ENCODE measurements around the gene VPS37B. TPM values are rescaled to one million over a fixed set of nuclear protein-coding genes. Genes with fewer than 3 reads are reported as not detected.

The VPS37B gene
- total RNA-seq, 2 experiments from 2014 or later = 97.7 to 104 TPM

DNA sequence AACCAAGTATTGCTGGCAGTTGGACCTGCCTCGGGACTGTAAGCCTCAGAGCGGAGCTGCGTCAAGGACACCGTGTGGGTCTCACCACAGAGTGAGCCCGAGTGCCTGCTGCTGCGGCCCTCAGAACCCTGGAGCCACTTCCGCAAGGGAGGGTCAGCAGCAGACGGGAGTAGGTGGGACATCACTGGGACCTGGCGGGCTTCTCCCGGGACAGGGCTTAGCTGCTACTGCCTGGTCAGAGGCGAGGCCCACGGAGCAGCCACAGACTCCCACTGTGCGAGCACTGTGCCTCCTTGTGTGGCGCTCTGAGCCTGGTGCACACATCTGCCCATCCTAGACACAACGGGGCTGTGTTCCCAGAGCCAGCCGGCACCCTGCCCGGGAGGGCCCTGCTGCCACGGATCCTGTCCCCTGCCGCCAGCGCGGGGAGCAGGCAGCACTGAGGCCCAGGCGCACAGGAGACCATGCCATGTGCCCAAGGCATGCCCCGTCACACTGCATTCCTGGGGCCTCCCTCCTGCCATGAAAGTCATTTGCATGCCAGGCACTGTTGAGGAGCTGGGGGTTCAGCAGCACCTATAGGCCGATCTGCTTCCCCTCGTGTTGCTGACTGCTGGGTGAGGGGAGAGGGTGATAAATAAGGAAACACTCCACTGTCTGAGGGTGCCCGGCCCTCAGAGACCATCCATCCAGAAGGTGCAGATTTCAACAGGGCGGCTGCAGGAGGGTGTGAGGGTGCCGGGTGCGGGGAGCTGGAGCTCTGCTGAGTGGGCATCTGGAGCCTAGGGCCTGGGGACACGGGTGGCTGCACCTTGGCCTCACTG lies 50.7 kb downstream of the VPS37B start:
- H3K4me1 ChIP-seq (ENCODE audit: insufficient read depth, low read length) = peaks cover 3% of the 10 kb centered on the region
- intact Hi-C loops (cut with DNase I, micrococcal nuclease) = no loop called here
- no peaks in the 10 kb centered on the region for H3K27me3 Mint-ChIP-seq
- no peak for ATAC-seq (ENCODE audit: poor library complexity)
- H3K9me3 Mint-ChIP-seq = no peaks in the 10 kb centered on the region
- H3K36me3 ChIP-seq (ENCODE audit: insufficient read depth, low read length) = peaks cover 25% of the 10 kb centered on the region
- no peak overlapping the region for H3K4me3 Mint-ChIP-seq
- TF ChIP-seq, protein P1, sequence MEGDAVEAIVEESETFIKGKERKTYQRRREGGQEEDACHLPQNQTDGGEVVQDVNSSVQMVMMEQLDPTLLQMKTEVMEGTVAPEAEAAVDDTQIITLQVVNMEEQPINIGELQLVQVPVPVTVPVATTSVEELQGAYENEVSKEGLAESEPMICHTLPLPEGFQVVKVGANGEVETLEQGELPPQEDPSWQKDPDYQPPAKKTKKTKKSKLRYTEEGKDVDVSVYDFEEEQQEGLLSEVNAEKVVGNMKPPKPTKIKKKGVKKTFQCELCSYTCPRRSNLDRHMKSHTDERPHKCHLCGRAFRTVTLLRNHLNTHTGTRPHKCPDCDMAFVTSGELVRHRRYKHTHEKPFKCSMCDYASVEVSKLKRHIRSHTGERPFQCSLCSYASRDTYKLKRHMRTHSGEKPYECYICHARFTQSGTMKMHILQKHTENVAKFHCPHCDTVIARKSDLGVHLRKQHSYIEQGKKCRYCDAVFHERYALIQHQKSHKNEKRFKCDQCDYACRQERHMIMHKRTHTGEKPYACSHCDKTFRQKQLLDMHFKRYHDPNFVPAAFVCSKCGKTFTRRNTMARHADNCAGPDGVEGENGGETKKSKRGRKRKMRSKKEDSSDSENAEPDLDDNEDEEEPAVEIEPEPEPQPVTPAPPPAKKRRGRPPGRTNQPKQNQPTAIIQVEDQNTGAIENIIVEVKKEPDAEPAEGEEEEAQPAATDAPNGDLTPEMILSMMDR (IDR thresholded peaks at IDR 0.05) = no peak
- POLR2A ChIA-PET = interaction anchor here (1.2 kb wide), 1 partner anchor 9 kb away, joined by 3 read pairs; no protein-coding TSS in a partner anchor
- no peaks in the 10 kb centered on the region for H3K9me3 ChIP-seq (ENCODE audit: control insufficient read depth in 1 of 2, insufficient read depth in 1 of 2, low read length in 2 of 2)
- no peak overlapping the region for H3K27ac ChIP-seq (ENCODE audit: low read depth in 1 of 2, low read length in 2 of 2)
- peaks cover 9% of the 10 kb centered on the region for H3K36me3 Mint-ChIP-seq (ENCODE audit: low read depth)
- H3K4me1 Mint-ChIP-seq (ENCODE audit: low read depth) = peaks cover 9% of the 10 kb centered on the region
- H3K4me3 ChIP-seq (ENCODE audit: low read length) = no peak overlapping the region
- H3K27ac Mint-ChIP-seq = no peak overlapping the region
- CTCF ChIA-PET = interaction anchor here (1.6 kb wide), 1 partner anchor 11 kb away, joined by 3 read pairs; no protein-coding TSS in a partner anchor
- DNase-seq = peak in 1 of 14 experiments; percentile 17
- H3K27me3 ChIP-seq (ENCODE audit: control insufficient read depth in 1 of 2, insufficient read depth in 2 of 2, low read length in 2 of 2) = no peaks in the 10 kb centered on the region

DNA sequence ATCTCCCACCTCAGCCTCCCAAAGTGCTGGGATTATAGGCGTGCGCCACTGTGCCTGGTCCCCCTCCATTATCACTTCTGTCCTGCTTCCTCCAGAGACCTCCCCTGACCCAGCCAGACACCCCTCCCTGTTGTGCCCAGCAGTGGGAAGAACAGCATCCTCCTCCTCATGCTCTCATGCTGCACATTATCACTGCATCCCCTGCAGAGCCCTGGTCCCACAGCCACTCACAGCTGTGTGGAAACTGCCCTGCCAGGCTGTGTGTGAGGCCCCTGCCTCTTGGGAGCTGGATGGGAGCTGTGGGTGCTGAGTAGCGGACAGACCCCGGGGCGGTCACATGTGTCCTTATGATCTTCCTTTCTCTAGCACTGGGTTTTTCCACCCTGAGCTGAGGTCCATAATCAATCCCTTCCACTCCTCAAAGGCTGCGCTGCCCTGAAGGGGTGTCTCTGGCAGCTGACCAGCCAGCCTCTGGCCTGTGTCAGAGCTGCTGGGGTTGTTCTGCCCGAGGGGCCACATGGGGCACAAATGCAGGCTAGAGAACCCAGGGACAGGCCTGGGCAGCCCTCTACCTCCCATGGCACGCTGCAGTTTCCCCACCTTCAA lies 51.5 kb downstream of the VPS37B start:
- CTCF ChIA-PET = no interaction called here

DNA sequence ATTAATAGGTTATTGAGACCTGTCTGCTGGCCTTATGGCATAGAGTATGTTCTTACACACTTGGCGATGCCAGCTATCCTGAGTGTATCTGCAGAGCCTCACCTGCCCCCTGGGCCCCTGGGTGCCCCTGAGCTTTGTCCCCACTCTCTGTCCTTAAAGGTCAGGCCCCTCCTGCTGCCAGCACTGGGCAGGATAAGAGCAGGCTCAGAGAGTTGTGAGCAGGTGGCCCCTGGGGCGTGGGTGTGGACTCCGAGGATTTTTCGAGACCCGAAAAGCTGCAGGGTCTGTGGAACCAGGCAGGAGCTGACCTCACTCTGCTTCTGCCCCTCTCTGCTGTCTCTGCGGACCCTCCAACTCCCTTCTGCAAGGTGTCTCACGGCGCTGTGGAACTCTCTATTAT lies 52.5 kb downstream of the VPS37B start:
- ChIA-PET POLR2A (no interaction called here), CTCF (interaction anchor here (0.6 to 0.9 kb wide), 2 partner anchors 50 to 332 kb away, joined by 3 read pairs; no protein-coding TSS in a partner anchor)
- DNase-seq (no peak), ATAC-seq (ENCODE audit: poor library complexity) (no peak)
- Histone ChIP-seq H3K4me1 (ENCODE audit: insufficient read depth, low read length) (peaks cover 3% of the 10 kb centered on the region), H3K27me3 (ENCODE audit: control insufficient read depth in 1 of 2, insufficient read depth in 2 of 2, low read length in 2 of 2) (no peaks in the 10 kb centered on the region), H3K4me3 (ENCODE audit: low read length) (no peak overlapping the region), H3K27ac (ENCODE audit: low read depth in 1 of 2, low read length in 2 of 2) (no peak overlapping the region), H3K36me3 (ENCODE audit: insufficient read depth, low read length) (peaks cover 16% of the 10 kb centered on the region), H3K9me3 (ENCODE audit: control insufficient read depth in 1 of 2, insufficient read depth in 1 of 2, low read length in 2 of 2) (no peaks in the 10 kb centered on the region)
- Mint-ChIP-seq H3K4me1 (ENCODE audit: low read depth) (peaks cover 20% of the 10 kb centered on the region), H3K9me3 (no peaks in the 10 kb centered on the region), H3K4me3 (no peak overlapping the region), H3K36me3 (ENCODE audit: low read depth) (peaks cover 7% of the 10 kb centered on the region), H3K27me3 (no peaks in the 10 kb centered on the region), H3K27ac (no peak overlapping the region)
- intact Hi-C loops (cut with DNase I, micrococcal nuclease) = no loop called here
- TF ChIP-seq, protein P1 (IDR thresholded peaks at IDR 0.05) = no peak

More for the DNA sequence above, 51.5 kb downstream of the VPS37B start:
- no peak overlapping the region for H3K4me3 Mint-ChIP-seq
- H3K9me3 Mint-ChIP-seq = no peaks in the 10 kb centered on the region
- POLR2A ChIA-PET = interaction anchor here (1.2 kb wide), 1 partner anchor 9 kb away, joined by 3 read pairs; no protein-coding TSS in a partner anchor
- Histone ChIP-seq H3K27ac (ENCODE audit: low read depth in 1 of 2, low read length in 2 of 2) (no peak overlapping the region), H3K4me3 (ENCODE audit: low read length) (no peak overlapping the region), H3K4me1 (ENCODE audit: insufficient read depth, low read length) (peaks cover 3% of the 10 kb centered on the region), H3K27me3 (ENCODE audit: control insufficient read depth in 1 of 2, insufficient read depth in 2 of 2, low read length in 2 of 2) (no peaks in the 10 kb centered on the region), H3K9me3 (ENCODE audit: control insufficient read depth in 1 of 2, insufficient read depth in 1 of 2, low read length in 2 of 2) (no peaks in the 10 kb centered on the region), H3K36me3 (ENCODE audit: insufficient read depth, low read length) (peaks cover 23% of the 10 kb centered on the region)
- H3K27ac Mint-ChIP-seq = no peak overlapping the region
- peaks cover 11% of the 10 kb centered on the region for H3K4me1 Mint-ChIP-seq (ENCODE audit: low read depth)
- peaks cover 6% of the 10 kb centered on the region for H3K36me3 Mint-ChIP-seq (ENCODE audit: low read depth)
- ATAC-seq (ENCODE audit: poor library complexity) (no peak), DNase-seq (no peak)
- intact Hi-C loops (cut with DNase I, micrococcal nuclease) = no loop called here
- no peaks in the 10 kb centered on the region for H3K27me3 Mint-ChIP-seq
- TF ChIP-seq, protein P1 (IDR thresholded peaks at IDR 0.05) = no peak

Measured in CD4-positive, alpha-beta T cell (primary cell).